ENCODE data around the gene CASTOR1.

DNA sequence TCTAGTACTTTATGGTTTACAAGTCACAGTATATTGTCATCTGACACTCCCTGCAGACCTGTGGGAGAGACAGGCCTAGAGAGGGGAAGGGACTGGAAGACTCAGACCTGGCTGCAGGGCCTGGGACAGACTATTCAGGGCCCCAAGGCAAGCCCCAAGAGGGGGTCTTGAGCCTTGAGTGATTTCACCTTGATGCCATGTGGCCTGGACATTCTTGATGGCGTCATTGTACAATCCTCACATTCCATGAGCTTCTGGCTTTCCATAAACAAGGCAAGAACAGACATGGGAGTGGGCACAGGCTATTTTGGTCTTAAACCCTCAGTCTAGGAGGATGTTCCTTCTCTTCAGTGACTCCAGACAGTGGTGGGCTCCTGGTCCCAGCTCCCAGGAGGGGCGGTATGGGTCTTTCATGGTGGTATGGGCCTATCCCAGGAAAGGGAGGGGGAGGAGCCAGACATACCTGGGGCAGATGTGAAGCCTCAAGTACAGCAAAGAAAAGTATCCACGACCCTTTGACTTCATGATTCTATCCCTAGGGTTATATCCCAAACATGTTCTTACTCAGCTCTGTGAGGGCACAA lies 39.3 kb upstream of the CASTOR1 start:
- TF ChIP-seq, protein P1, sequence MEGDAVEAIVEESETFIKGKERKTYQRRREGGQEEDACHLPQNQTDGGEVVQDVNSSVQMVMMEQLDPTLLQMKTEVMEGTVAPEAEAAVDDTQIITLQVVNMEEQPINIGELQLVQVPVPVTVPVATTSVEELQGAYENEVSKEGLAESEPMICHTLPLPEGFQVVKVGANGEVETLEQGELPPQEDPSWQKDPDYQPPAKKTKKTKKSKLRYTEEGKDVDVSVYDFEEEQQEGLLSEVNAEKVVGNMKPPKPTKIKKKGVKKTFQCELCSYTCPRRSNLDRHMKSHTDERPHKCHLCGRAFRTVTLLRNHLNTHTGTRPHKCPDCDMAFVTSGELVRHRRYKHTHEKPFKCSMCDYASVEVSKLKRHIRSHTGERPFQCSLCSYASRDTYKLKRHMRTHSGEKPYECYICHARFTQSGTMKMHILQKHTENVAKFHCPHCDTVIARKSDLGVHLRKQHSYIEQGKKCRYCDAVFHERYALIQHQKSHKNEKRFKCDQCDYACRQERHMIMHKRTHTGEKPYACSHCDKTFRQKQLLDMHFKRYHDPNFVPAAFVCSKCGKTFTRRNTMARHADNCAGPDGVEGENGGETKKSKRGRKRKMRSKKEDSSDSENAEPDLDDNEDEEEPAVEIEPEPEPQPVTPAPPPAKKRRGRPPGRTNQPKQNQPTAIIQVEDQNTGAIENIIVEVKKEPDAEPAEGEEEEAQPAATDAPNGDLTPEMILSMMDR (IDR thresholded peaks at IDR 0.05), result no peak
- no peak for TF ChIP-seq POLR2A (IDR thresholded peaks at IDR 0.05)
